ENCODE measurements around the gene TAF8. TPM values are rescaled to one million over a fixed set of nuclear protein-coding genes. Genes with fewer than 3 reads are reported as not detected.
A peak's percentile ranks its signal among the peaks of the same experiment; 100 is the strongest.

Gene TAF8
- total RNA-seq, 1 experiment from 2014 or later = 20.7 TPM

- no peaks in the 10 kb centered on the region for H3K36me3 ChIP-seq (ENCODE audit: low read depth, low read length)
- H3F3A ChIP-seq (ENCODE audit: low read length, unreplicated experiment) = no peaks in the 10 kb centered on the region
- H3K9me3 ChIP-seq (ENCODE audit: low read length) = no peaks in the 10 kb centered on the region
- no peaks in the 10 kb centered on the region for H3K27me3 ChIP-seq (ENCODE audit: low read length)
- CTCF ChIA-PET = interaction anchor here (0.6 kb wide), 2 partner anchors 38 to 59 kb away, joined by 4 to 5 read pairs; no protein-coding TSS in a partner anchor
- no peaks in the 10 kb centered on the region for H3K79me2 ChIP-seq (ENCODE audit: low read length)
- H3K4me2 ChIP-seq (ENCODE audit: low read length) = no peak overlapping the region
- intact Hi-C loops (cut with micrococcal nuclease) = no loop called here
- no peak overlapping the region for H3K9ac ChIP-seq (ENCODE audit: low read length)
- ATAC-seq (peak; percentile 33; the same call in 1 of the 2 replicates), DNase-seq (no peak)
- POLR2A ChIA-PET (ENCODE audit: unreplicated experiment) = no interaction called here
- no TSS peak for BruUV-seq (replicated peaks)
- H3K9me2 ChIP-seq (replicated peaks; ENCODE audit: low read length) = no peaks in the 10 kb centered on the region
- TF ChIP-seq CTCF (conservative IDR thresholded peaks at IDR 0.05; ENCODE audit: low read depth, low read length) (no peak), EZH2phosphoT487 (IDR thresholded peaks at IDR 0.05; ENCODE audit: borderline replicate concordance, low read length) (no peak), EZH2 (IDR thresholded peaks at IDR 0.05; ENCODE audit: low read length, unreplicated experiment) (no peak)
- H2AFZ ChIP-seq (ENCODE audit: low read length) = no peak overlapping the region
- H4K20me1 ChIP-seq (ENCODE audit: low read length) = no peaks in the 10 kb centered on the region
- H3K27ac ChIP-seq (ENCODE audit: low read length) = no peak overlapping the region
- H3K4me1 ChIP-seq (ENCODE audit: insufficient read depth, low read length) = peaks cover 5% of the 10 kb centered on the region
- no peak overlapping the region for H3K4me3 ChIP-seq (ENCODE audit: low read length)
Observed at GRCh38 chr6:42028234-42029061, 21.9 kb upstream of the TAF8 start.

- POLR2A ChIA-PET (ENCODE audit: unreplicated experiment) = no interaction called here
- BruUV-seq (replicated peaks) = no TSS peak
Observed at GRCh38 chr6:42029062-42029685, 21.1 kb upstream of the TAF8 start.

More at GRCh38 chr6:42029062-42029685, 21.1 kb upstream of the TAF8 start:
- no peaks in the 10 kb centered on the region for H3K36me3 ChIP-seq (ENCODE audit: low read depth, low read length)
- ATAC-seq (no peak), DNase-seq (no peak)
- intact Hi-C loops (cut with micrococcal nuclease) = no loop called here
- CTCF ChIA-PET = interaction anchor here (0.6 kb wide), 1 partner anchor 58 kb away, joined by 5 read pairs; no protein-coding TSS in a partner anchor
- TF ChIP-seq EZH2phosphoT487 (IDR thresholded peaks at IDR 0.05; ENCODE audit: borderline replicate concordance, low read length) (no peak), EZH2 (IDR thresholded peaks at IDR 0.05; ENCODE audit: low read length, unreplicated experiment) (no peak), CTCF (conservative IDR thresholded peaks at IDR 0.05; ENCODE audit: low read depth, low read length) (no peak)
- no peaks in the 10 kb centered on the region for H3F3A ChIP-seq (ENCODE audit: low read length, unreplicated experiment)
- no peak overlapping the region for H3K4me3 ChIP-seq (ENCODE audit: low read length)
- peaks cover 5% of the 10 kb centered on the region for H3K4me1 ChIP-seq (ENCODE audit: insufficient read depth, low read length)
- no peaks in the 10 kb centered on the region for H3K79me2 ChIP-seq (ENCODE audit: low read length)
- H3K9me3 ChIP-seq (ENCODE audit: low read length) = no peaks in the 10 kb centered on the region
- no peak overlapping the region for H3K27ac ChIP-seq (ENCODE audit: low read length)
- no peaks in the 10 kb centered on the region for H4K20me1 ChIP-seq (ENCODE audit: low read length)
- H3K9me2 ChIP-seq (replicated peaks; ENCODE audit: low read length) = no peaks in the 10 kb centered on the region
- H3K27me3 ChIP-seq (ENCODE audit: low read length) = no peaks in the 10 kb centered on the region
- no peak overlapping the region for H2AFZ ChIP-seq (ENCODE audit: low read length)
- no peak overlapping the region for H3K4me2 ChIP-seq (ENCODE audit: low read length)
- H3K9ac ChIP-seq (ENCODE audit: low read length) = no peak overlapping the region

Measured in PC-3 (cell line).